Measurements from ENCODE around the gene N4BP2L2. TPM values are rescaled to one million over a fixed set of nuclear protein-coding genes. Genes with fewer than 3 reads are reported as not detected.

N4BP2L2 gene
- total RNA-seq, 1 donor: 128 TPM

- no peak for TF ChIP-seq CTCF (IDR thresholded peaks at IDR 0.05; ENCODE audit: insufficient read depth, low read depth, low read length)
- no peak for DNase-seq (ENCODE audit: low read depth)
- no peak overlapping the region for H3K4me3 ChIP-seq (ENCODE audit: low read depth, low read length)
Measured at GRCh38 chr13:32390484-32390883, 148.1 kb downstream of the N4BP2L2 start.

GRCh38 chr13:32390048-32390447 is 148.5 kb downstream of the N4BP2L2 start:
- no peak for TF ChIP-seq CTCF (IDR thresholded peaks at IDR 0.05; ENCODE audit: insufficient read depth, low read depth, low read length)
- no peak for DNase-seq (ENCODE audit: low read depth)
- no peak overlapping the region for H3K4me3 ChIP-seq (ENCODE audit: low read depth, low read length)

- TF ChIP-seq CTCF (IDR thresholded peaks at IDR 0.05; ENCODE audit: insufficient read depth, low read depth, low read length): no peak
- no peak overlapping the region for H3K4me3 ChIP-seq (ENCODE audit: low read depth, low read length)
- no peak for DNase-seq (ENCODE audit: low read depth)
Measured at GRCh38 chr13:32385410-32385809, 153.2 kb downstream of the N4BP2L2 start.

- TF ChIP-seq CTCF (IDR thresholded peaks at IDR 0.05; ENCODE audit: insufficient read depth, low read depth, low read length): no peak
- DNase-seq (ENCODE audit: low read depth): no peak
Measured at GRCh38 chr13:32384702-32385101, 153.9 kb downstream of the N4BP2L2 start.

GRCh38 chr13:32383836-32384618 is 154.6 kb downstream of the N4BP2L2 start:
- no peak for DNase-seq (ENCODE audit: low read depth)
- H3K4me3 ChIP-seq (ENCODE audit: low read depth, low read length): no peak overlapping the region
- TF ChIP-seq CTCF (IDR thresholded peaks at IDR 0.05; ENCODE audit: insufficient read depth, low read depth, low read length): no peak

More at GRCh38 chr13:32384702-32385101, 153.9 kb downstream of the N4BP2L2 start:
- H3K4me3 ChIP-seq (ENCODE audit: low read depth, low read length): no peak overlapping the region

Small RNA genes within 50 kb of the gene (small RNA-seq; reads per million reads assigned to genes)
- gene RF00190: not detected

Other genes with a start within 250 kb of the N4BP2L2 start
- under 0.01 TPM in 2 replicates for gene ZAR1L, start 223.4 kb downstream of the N4BP2L2 start, total RNA-seq
- gene BRCA2, start 223.3 kb downstream of the N4BP2L2 start, total RNA-seq: 10.4 and 11.0 TPM in 2 replicates
- gene N4BP2L1, start 110.7 kb downstream of the N4BP2L2 start, total RNA-seq: 1.3 and 1.7 TPM in 2 replicates
- gene PDS5B, start 47.7 kb upstream of the N4BP2L2 start, total RNA-seq: 29.3 and 44.9 TPM in 2 replicates